DMS153 treated with DMSO at 0.1 percent for 48 hours (cell line): ENCODE measurements around the gene C1orf174.

Experiments used
- DNase-seq: peaks from one replicate; lab custom pipeline; 2025; ENCODE audit not compliant: unreplicated experiment; lab: John Stamatoyannopoulos, UW

The C1orf174 gene

GRCh38 chr1:3876716-3877115 lies 23.4 kb downstream of the C1orf174 start:
- no peak for DNase-seq

DNA sequence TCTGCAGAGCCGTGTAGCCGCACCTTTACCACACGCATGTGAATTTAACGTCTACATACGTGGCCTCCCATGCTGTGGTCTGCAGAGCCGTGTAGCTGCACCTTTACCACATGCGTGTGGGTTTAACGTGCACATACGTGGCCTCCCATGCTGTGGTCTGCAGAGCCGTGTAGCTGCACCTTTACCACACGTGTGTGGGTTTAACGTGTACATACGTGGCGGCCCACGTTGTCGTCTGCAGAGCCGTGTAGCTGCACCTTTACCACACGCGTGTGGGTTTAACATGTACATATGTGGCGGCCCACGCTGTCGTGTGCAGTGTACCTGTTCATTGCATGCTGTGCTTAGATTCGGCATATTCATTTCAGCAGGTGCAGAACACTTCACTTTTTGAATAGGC lies 25.3 kb downstream of the C1orf174 start:
- no peak for DNase-seq

- no peak for DNase-seq
These were observed 27.5 kb downstream of the C1orf174 start for GRCh38 chr1:3872546-3872945.

DNA sequence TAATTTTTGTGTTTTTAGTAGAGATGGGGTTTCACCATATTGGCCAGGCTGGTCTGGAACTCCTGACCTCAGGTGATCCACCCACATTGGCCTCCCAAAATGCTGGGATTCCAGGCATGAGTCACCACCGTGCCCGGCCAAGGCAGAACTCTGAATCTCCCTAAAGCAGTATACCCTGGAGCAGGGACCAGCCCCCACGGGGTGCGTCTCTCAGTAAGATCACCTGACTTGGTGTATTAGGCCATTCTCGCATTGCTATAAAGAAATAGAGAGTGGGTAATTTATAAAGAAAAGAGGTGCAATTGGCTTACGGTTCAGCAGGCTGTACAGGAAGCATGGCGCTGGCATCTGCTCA lies 28.6 kb downstream of the C1orf174 start:
- DNase-seq: no peak

GRCh38 chr1:3869751-3870301 lies 30.2 kb downstream of the C1orf174 start:
- DNase-seq: peak; percentile 72

DNA sequence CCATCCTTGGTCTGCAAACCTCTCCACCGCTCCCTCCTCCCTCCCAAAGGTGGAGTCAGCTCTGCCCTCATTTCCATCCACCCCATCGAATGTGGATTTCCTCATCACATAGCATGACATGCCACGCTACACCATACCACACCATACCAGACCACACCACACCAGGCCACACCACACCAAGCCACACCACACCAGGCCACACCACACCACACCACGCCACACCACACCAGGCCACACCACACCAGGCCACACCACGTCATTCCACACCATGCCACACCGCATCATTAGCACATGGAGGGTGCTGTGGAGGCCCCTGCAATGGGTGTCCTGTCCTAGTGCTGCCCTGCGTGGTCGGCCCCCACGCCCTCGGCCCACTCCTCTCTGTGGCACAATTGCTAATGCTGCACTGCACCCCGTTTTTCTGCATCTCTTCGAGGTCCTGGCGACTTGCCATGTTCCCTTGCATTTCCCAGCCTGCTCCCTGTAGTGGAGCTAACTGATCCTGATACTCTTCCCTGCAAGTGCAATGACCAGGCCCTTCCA lies 31.5 kb downstream of the C1orf174 start:
- no peak for DNase-seq

GRCh38 chr1:3865606-3866160 lies 34.4 kb downstream of the C1orf174 start:
- DNase-seq: no peak

- DNase-seq: no peak
These were observed 35.2 kb downstream of the C1orf174 start for GRCh38 chr1:3864884-3865283.

- no peak for DNase-seq
These were observed 36.7 kb downstream of the C1orf174 start for GRCh38 chr1:3863231-3863935.

- no peak for DNase-seq
These were observed 41.7 kb downstream of the C1orf174 start for GRCh38 chr1:3858231-3858981.

DNA sequence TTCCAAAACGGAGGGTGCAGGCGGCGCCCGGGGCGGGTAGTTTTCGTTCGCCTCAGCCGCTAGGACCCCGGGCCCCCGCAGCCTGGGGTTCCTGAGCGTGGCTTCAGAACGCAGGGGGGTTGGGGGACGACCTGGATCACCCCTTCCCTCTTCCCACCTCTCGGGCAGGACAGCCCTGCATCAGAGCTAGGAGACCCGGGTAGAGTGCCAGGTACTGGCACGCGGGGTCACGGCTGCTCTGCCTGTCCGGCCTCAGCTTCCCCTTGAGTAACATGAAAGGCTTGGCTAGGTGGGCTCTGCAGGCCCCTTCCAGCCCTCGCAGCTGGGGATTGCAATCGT lies 42.3 kb downstream of the C1orf174 start:
- DNase-seq: no peak

GRCh38 chr1:3856923-3857790 lies 42.9 kb downstream of the C1orf174 start, which contains the start of the genes CEP104 and DFFB:
TSS of gene CEP104 (minus strand) at chr1:3857211. CDS start at chr1:3852407, 4,804 bp downstream.
TSS of gene DFFB (plus strand) at chr1:3857476. CDS start at chr1:3857604, 128 bp downstream.
- peak; percentile 96 for DNase-seq

DNA sequence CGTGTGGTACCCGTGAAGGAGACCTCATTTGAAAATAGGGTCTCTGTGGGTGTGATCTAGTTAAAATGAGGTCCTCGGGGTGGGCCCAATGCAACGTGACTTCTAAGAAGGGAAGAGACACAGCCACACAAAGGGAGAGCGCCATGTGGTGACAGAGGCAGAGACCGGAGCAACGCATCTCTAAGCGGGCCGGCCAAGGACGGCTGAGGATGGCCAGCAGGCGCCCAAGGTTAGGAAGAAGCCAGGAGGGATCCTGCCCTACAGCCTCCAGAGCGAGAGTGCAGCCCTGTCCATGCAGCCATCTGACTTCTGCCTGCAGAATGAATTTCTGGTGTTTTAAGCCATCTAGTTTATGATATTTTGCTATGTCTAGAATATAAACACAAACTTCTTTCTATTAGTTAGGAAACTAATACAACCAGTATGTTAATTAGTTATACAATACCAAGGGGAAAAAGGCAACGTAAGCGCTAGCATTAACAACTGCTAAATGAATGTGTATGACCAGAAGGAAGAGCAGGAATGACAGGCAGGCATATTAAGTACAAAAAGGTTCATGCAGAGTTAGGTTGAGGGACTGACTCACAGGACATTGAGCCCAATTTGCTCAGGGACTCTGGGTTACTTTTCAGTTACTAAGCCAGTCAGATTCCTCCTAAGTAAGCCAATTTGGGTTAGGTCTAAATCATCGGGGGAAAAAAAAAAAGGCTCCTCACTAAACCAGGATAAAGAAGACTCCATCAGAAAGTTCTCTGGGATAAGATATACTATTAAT lies 47.2 kb downstream of the C1orf174 start:
- no peak for DNase-seq

DNA sequence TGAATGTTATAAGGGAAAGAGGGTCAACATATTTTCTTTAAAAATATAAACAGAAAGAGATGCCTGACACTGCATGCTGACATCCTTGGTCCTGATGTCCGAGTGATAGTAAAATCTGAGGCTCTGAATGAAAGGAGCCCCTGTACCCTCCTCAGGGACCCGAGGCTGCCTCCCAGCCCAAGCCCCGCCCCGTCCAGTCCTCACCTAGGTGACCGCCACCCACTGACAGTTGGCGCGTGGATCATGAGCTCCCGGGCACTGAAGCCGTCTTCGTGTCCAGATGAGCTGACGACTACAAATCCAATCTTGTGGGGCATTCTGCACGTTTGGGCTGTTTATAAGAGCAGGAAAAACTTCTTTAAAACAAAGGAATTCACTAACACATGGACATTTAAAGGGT lies 48.0 kb downstream of the C1orf174 start:
- no peak for DNase-seq

DNA sequence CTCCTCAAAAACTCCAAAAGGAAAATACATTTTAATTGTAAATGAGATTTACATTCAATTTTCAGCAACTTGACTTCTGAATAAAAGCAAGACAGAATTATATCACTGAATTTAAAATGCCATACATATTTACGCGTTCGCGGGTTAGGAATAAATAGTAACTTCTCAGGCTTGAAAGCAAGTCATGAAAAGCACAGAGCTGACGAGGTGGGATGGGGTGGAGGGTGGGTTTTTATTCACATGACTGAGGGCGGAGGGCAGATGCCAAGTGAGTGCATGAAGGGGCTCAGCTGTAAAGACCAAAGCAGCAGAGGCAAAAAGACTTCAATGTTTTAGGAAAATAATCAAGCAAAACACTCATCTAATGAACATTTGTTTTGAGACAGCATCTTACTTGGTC lies 48.8 kb downstream of the C1orf174 start:
- DNase-seq: no peak

- DNase-seq: no peak
These were observed 49.2 kb downstream of the C1orf174 start for GRCh38 chr1:3850857-3851256.

GRCh38 chr1:3847081-3847480 lies 53.0 kb downstream of the C1orf174 start:
- no peak for DNase-seq

- no peak for DNase-seq
These were observed 53.5 kb downstream of the C1orf174 start for GRCh38 chr1:3846541-3846940.

GRCh38 chr1:3842912-3843311 lies 57.2 kb downstream of the C1orf174 start:
- no peak for DNase-seq

GRCh38 chr1:3841491-3841890 lies 58.6 kb downstream of the C1orf174 start:
- no peak for DNase-seq
